ENCODE results near the gene STUB1.

The STUB1 gene

DNA sequence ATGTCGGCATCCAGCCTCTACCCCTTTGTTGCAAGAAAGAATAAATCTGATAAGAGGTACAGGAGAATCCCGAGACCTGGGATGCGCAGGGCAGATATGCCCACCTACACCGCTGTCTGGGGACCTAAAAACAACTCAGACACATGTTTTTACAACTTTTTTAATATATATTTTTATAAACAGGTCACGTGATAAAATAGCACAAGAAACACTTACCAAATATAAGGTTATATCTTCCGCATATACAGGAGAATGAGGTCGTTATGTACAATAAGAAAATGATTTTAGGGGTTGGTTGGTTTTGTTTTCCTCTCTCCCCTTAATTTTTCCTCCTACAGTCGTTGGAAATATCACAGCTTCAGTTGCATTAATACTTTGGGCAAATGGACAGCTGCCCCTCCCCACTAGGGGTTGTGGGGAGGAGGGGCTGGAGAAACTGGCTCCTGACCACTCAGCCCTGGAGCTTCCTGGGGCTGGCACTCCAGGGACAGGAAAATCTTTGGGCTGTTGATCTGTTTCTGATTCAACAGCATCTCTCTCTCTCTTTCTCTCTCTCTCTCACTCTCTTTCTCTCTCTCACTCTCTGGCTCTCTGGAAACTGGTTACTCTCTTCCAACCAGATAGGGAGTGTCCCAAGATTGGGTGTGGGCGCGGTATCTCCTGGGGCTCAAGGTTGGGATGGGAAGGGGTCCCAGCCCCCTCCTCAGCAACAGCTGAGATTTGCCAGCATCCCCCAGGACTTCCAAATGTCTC lies 12.3 kb downstream of the STUB1 start:
- no peak for DNase-seq (ENCODE audit: insufficient read length, low spot score)
- TF ChIP-seq SPI1 (IDR thresholded peaks at IDR 0.05; ENCODE audit: low read depth, low read length) (no peak), POU2F2 (IDR thresholded peaks at IDR 0.05; ENCODE audit: low read depth, low read length) (no peak), POLR2AphosphoS5 (IDR thresholded peaks at IDR 0.05; ENCODE audit: low read depth, low read length) (no peak), POLR2A (IDR thresholded peaks at IDR 0.05; ENCODE audit: low read depth, low read length) (no peak), TAF1 (IDR thresholded peaks at IDR 0.05; ENCODE audit: low read depth, low read length) (no peak), PAX5 (IDR thresholded peaks at IDR 0.05; ENCODE audit: insufficient read depth, low read length, severe bottlenecking) (no peak)
- FAIRE-seq, result no peak

DNA sequence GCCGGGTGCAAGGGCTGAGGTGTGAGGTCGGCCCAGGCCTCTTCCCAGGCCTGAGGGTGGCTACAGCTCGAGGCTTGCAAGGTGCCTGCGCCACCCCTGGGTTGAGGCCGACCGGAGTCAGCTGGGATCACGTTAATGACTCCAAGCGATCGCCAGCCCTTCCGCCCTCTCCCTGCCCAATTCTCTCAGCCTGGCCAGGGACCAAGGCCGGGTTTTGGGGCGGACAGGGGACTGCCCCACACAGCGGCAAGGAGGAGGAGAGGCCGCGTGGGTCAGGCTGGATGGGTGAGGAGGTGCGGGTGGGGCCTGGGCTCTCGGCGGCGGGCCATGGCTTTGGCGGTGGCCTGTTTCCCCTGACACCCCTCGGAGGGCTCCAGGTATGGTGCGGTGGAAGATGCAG lies 13.2 kb downstream of the STUB1 start:
- FAIRE-seq (no peak), DNase-seq (ENCODE audit: insufficient read length, low spot score) (no peak)
- TF ChIP-seq POU2F2 (IDR thresholded peaks at IDR 0.05; ENCODE audit: low read depth, low read length), result no peak
- TF ChIP-seq POLR2A (IDR thresholded peaks at IDR 0.05; ENCODE audit: low read depth, low read length), result no peak
- TF ChIP-seq SPI1 (IDR thresholded peaks at IDR 0.05; ENCODE audit: low read depth, low read length), result no peak
- TF ChIP-seq POLR2AphosphoS5 (IDR thresholded peaks at IDR 0.05; ENCODE audit: low read depth, low read length), result no peak
- TF ChIP-seq TAF1 (IDR thresholded peaks at IDR 0.05; ENCODE audit: low read depth, low read length), result no peak
- no peak for TF ChIP-seq PAX5 (IDR thresholded peaks at IDR 0.05; ENCODE audit: insufficient read depth, low read length, severe bottlenecking)

GRCh38 chr16:693766-694165 lies 13.6 kb downstream of the STUB1 start:
- DNase-seq (ENCODE audit: insufficient read length, low spot score), result no peak
- TF ChIP-seq SPI1 (IDR thresholded peaks at IDR 0.05; ENCODE audit: low read depth, low read length), result no peak
- no peak for TF ChIP-seq POU2F2 (IDR thresholded peaks at IDR 0.05; ENCODE audit: low read depth, low read length)
- no peak for TF ChIP-seq TAF1 (IDR thresholded peaks at IDR 0.05; ENCODE audit: low read depth, low read length)
- TF ChIP-seq POLR2A (IDR thresholded peaks at IDR 0.05; ENCODE audit: low read depth, low read length), result no peak
- FAIRE-seq, result no peak

GRCh38 chr16:694187-694862 lies 14.1 kb downstream of the STUB1 start:
- TF ChIP-seq POLR2A (IDR thresholded peaks at IDR 0.05; ENCODE audit: low read depth, low read length), result no peak
- no peak for TF ChIP-seq TAF1 (IDR thresholded peaks at IDR 0.05; ENCODE audit: low read depth, low read length)
- TF ChIP-seq POLR2AphosphoS5 (IDR thresholded peaks at IDR 0.05; ENCODE audit: low read depth, low read length), result no peak
- no peak for TF ChIP-seq SPI1 (IDR thresholded peaks at IDR 0.05; ENCODE audit: low read depth, low read length)
- no peak for TF ChIP-seq PAX5 (IDR thresholded peaks at IDR 0.05; ENCODE audit: insufficient read depth, low read length, severe bottlenecking)
- TF ChIP-seq POU2F2 (IDR thresholded peaks at IDR 0.05; ENCODE audit: low read depth, low read length), result no peak
- DNase-seq (ENCODE audit: insufficient read length, low spot score) (no peak), FAIRE-seq (no peak)

DNA sequence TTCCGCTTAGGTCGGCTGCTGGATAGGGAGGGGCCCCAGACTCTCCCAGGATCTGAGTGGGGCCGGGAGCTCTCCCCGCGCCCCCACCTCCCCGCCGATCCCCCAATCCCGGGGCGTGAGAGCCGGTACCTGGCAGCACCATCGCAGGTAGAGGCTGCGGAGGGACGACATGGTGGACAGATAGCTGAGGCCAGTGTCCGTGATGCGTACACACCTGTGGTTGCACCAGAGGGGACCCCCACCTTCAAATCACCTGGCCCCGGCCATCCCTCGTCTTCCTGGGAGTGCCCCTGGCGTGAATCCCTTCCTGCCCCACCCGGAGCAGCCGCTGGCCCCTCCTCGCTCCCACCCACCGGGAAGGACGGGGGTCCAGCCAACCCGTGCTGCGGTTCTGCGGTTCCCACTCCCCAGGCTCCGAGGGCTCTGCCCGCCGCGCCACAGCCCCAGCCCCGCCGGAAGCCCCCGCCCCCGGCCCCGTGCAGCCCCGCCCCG lies 14.7 kb downstream of the STUB1 start:
- FAIRE-seq, result no peak
- DNase-seq (ENCODE audit: insufficient read length, low spot score), result no peak
- no peak for TF ChIP-seq POLR2AphosphoS5 (IDR thresholded peaks at IDR 0.05; ENCODE audit: low read depth, low read length)
- TF ChIP-seq PAX5 (IDR thresholded peaks at IDR 0.05; ENCODE audit: insufficient read depth, low read length, severe bottlenecking), result no peak
- no peak for TF ChIP-seq POLR2A (IDR thresholded peaks at IDR 0.05; ENCODE audit: low read depth, low read length)
- no peak for TF ChIP-seq POU2F2 (IDR thresholded peaks at IDR 0.05; ENCODE audit: low read depth, low read length)
- TF ChIP-seq SPI1 (IDR thresholded peaks at IDR 0.05; ENCODE audit: low read depth, low read length), result no peak
- no peak for TF ChIP-seq TAF1 (IDR thresholded peaks at IDR 0.05; ENCODE audit: low read depth, low read length)

DNA sequence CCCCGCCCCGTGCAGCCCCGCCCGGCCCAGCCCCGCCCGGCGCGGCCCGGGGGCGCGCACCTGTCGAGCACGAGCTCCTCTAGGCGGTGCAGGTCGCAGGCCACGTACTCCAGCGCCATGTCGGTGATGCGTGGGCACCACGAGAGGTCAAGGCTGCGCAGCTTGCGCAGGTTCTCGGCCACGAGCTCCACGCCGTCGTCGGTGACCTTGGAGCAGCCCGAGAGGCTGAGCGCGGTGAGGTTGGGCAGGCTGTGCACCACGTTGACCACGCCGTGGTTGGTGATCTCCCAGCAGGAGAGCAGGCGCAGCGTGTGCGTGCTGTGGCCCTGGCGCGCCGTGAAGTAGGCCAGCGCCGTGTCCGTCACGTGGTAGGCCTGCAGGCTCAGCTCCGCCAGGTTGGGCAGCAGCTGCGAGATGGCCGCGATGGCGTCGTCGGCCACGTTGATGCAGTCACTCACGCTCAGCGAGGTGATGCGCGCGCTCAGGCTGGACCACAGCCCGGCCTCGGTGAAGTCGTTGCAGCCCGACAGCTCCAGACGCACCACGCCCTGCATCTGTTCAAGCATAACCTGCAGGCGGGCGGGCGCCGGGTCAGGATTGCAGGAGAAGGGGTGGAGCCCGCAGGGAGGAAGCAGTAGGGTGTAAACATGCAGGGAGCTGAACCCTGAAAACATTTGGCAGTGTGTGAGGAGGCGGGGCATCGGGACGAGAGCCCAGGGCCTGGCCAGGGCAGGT lies 15.3 kb downstream of the STUB1 start:
- TF ChIP-seq POLR2AphosphoS5 (IDR thresholded peaks at IDR 0.05; ENCODE audit: low read depth, low read length), result no peak
- no peak for TF ChIP-seq PAX5 (IDR thresholded peaks at IDR 0.05; ENCODE audit: insufficient read depth, low read length, severe bottlenecking)
- TF ChIP-seq POLR2A (IDR thresholded peaks at IDR 0.05; ENCODE audit: low read depth, low read length), result no peak
- TF ChIP-seq TAF1 (IDR thresholded peaks at IDR 0.05; ENCODE audit: low read depth, low read length), result no peak
- TF ChIP-seq SPI1 (IDR thresholded peaks at IDR 0.05; ENCODE audit: low read depth, low read length), result no peak
- TF ChIP-seq POU2F2 (IDR thresholded peaks at IDR 0.05; ENCODE audit: low read depth, low read length), result no peak
- peak; percentile 87 for FAIRE-seq
- DNase-seq (ENCODE audit: insufficient read length, low spot score), result peak; percentile 78

GRCh38 chr16:698911-699671 lies 18.9 kb downstream of the STUB1 start:
- no peak for DNase-seq (ENCODE audit: insufficient read length, low spot score)

DNA sequence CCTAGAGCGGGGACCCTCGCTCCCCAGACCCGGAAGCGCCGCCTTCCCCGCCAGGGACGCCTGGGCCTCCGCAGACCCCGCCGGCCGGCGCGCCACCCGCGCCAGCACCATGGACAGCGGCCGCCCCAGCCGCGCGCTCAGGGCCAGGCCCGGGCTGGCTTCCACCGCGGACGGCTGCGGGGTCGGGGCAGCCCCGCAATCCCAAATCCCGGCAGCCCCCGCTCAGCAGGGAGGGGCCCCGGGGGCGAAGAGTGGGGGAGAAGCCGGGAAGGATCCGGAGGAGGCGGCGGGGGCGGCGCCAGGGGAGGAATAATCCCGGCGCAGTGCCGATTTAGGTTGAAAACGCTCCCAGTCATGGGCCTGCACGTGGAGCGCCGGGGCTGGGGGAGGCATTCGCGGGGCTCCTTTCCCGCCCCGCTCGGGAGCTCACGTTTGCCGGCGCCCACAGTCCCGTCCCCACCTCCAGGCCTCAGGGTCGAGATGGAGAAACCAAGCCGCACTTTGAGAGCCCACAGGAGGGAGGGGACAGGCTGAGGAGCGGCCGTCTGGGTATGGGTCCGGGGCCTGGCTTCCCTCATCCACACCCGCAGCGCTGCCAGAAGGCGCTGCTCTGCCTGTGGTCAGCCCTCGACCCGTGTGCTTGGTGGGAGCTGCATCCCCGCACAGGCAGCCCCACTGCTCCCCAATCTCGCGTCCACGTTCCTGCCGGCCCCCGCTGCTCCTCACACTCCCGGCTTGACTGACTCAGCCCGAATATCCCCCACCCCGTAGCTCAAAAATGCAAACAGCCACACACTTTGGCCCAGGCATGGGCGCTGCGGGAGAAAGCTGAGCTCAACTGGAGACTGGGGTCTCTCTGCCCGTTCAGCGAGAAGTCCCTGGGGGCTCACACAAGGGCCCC lies 20.7 kb downstream of the STUB1 start:
- no peak for TF ChIP-seq POLR2A (IDR thresholded peaks at IDR 0.05; ENCODE audit: low read depth, low read length)
- TF ChIP-seq POU2F2 (IDR thresholded peaks at IDR 0.05; ENCODE audit: low read depth, low read length), result no peak
- no peak for TF ChIP-seq PAX5 (IDR thresholded peaks at IDR 0.05; ENCODE audit: insufficient read depth, low read length, severe bottlenecking)
- TF ChIP-seq TAF1 (IDR thresholded peaks at IDR 0.05; ENCODE audit: low read depth, low read length), result no peak
- TF ChIP-seq SPI1 (IDR thresholded peaks at IDR 0.05; ENCODE audit: low read depth, low read length), result no peak
- no peak for TF ChIP-seq POLR2AphosphoS5 (IDR thresholded peaks at IDR 0.05; ENCODE audit: low read depth, low read length)
- FAIRE-seq (no peak), DNase-seq (ENCODE audit: insufficient read length, low spot score) (no peak)

More at GRCh38 chr16:698911-699671, 18.9 kb downstream of the STUB1 start:
- FAIRE-seq, result no peak
- TF ChIP-seq POU2F2 (IDR thresholded peaks at IDR 0.05; ENCODE audit: low read depth, low read length) (no peak), TAF1 (IDR thresholded peaks at IDR 0.05; ENCODE audit: low read depth, low read length) (no peak), SPI1 (IDR thresholded peaks at IDR 0.05; ENCODE audit: low read depth, low read length) (no peak), POLR2A (IDR thresholded peaks at IDR 0.05; ENCODE audit: low read depth, low read length) (no peak), POLR2AphosphoS5 (IDR thresholded peaks at IDR 0.05; ENCODE audit: low read depth, low read length) (no peak), PAX5 (IDR thresholded peaks at IDR 0.05; ENCODE audit: insufficient read depth, low read length, severe bottlenecking) (no peak)
